Spleen (tissue), 11 donors: Measurements from ENCODE around the gene SAE1. TPM values are rescaled to one million over a fixed set of nuclear protein-coding genes. Genes with fewer than 3 reads are reported as not detected.

Source experiments
- DNase-seq: peaks from one replicate; pipeline ENCODE4 v3.0.0-alpha.2; 2020
- H3K27ac ChIP-seq, 8 donors: fragments of 200-600 bp; sonication (generic) in 7 of 8; 1 replicate in 4 of 8; 2 replicates in 4 of 8; pipeline versions ENCODE4 v1.5.0 to v1.8.0; 2016 to 2021; ENCODE audit warnings: inconsistent platforms in 4 of 8, mild to moderate bottlenecking in 4 of 8, moderate library complexity in 1 of 8
- H3K27me3 ChIP-seq, 7 donors: fragments of 200-600 bp; sonication (generic) in 6 of 7; replicated peaks in 1 of 7; 1 replicate in 4 of 7; 2 replicates in 3 of 7; pipeline versions ENCODE4 v1.5.0 to v1.8.0; 2016 to 2021; ENCODE audit warnings: inconsistent platforms in 3 of 7, mild to moderate bottlenecking in 1 of 7
- H3K36me3 ChIP-seq, 6 donors: fragments of 200-600 bp; sonication (generic) in 5 of 6; 1 replicate in 4 of 6; 2 replicates in 2 of 6; pipeline versions ENCODE4 v1.5.0 to v1.8.0; 2016 to 2021; ENCODE audit warnings: inconsistent platforms in 2 of 6
- H3K4me1 ChIP-seq, 6 donors: fragments of 200-600 bp; sonication (generic) in 5 of 6; 1 replicate in 3 of 6; 2 replicates in 3 of 6; pipeline versions ENCODE4 v1.5.0 to v1.8.0; 2016 to 2021; ENCODE audit warnings: inconsistent platforms in 3 of 6
- H3K4me3 ChIP-seq, 8 donors: fragments of 200-600 bp; sonication (generic) in 7 of 8; 1 replicate in 4 of 8; 2 replicates in 4 of 8; pipeline versions ENCODE4 v1.5.0 to v1.8.0; 2016 to 2021; ENCODE audit warnings: inconsistent platforms in 4 of 8, mild to moderate bottlenecking in 4 of 8, moderate library complexity in 2 of 8
- H3K9me3 ChIP-seq, 8 donors: fragments of 200-600 bp; sonication (generic) in 7 of 8; 1 replicate in 4 of 8; 2 replicates in 4 of 8; pipeline versions ENCODE4 v1.5.0 to v1.8.0; 2016 to 2021; ENCODE audit warnings: inconsistent platforms in 4 of 8
- POLR2A ChIP-seq, 3 donors: fragments of 450-650 bp; IDR thresholded peaks; one replicate each; pipeline ENCODE4 v1.5.1; 2017; ENCODE audit warnings: antibody characterized with exemption in 3 of 3, mild to moderate bottlenecking in 1 of 3
- POLR2AphosphoS5 ChIP-seq, 3 donors: sonication (generic); formaldehyde crosslinking; IDR thresholded peaks; one replicate each; pipeline ENCODE4 v1.5.1; 2017; ENCODE audit warnings: antibody characterized with exemption in 3 of 3
- WGBS, 5 donors: extraction: QIAGEN DNeasy Blood & Tissue Kit in 3 of 5; methylation state at CpG; one replicate each; pipeline versions ENCODE4 v1.1.5 to v1.1.7; 2013 to 2018; 5-methylcytosine and 5-hydroxymethylcytosine counted together
- intact Hi-C: fragments of 100-400 bp; cut with DNase I; formaldehyde crosslinking; loops from one replicate; pipeline ENCODE4 v1.15.0; 2023; ENCODE audit warnings: low total_unique reads
- polyA plus RNA-seq, 3 donors: library from polyadenylated mRNA; stranded (reverse); fragments of 200-250 nt; gene quantifications; one replicate each; pipeline ENCODE4 v1.2.1, GENCODE V29; 2013
- total RNA-seq, 7 donors: library from RNA; depleted of rRNA in 3 of 7; stranded (reverse); fragments of >200 nt in 3 of 7; fragmentation: NEBNext Ultra II Directional in 4 of 7; extraction: Animal tissue kit (Norgen Biotek cat#: 25700) in 4 of 7; gene quantifications; one replicate each; pipeline versions ENCODE4 v1.1.0 to v1.2.1, GENCODE V29; 2016 to 2021
- TF ChIP-seq, protein P1 (sequence below), 11 experiments: fragments of 200-600 bp in 7 of 11; fragments of 450-650 bp in 4 of 11; sonication (generic) in 4 of 11; IDR thresholded peaks in 8 of 11; conservative IDR thresholded peaks in 3 of 11; 1 replicate in 7 of 11; 2 replicates in 4 of 11; pipeline versions ENCODE4 v1.4.0 to v1.8.0; 2016 to 2021; ENCODE audit warnings: antibody characterized with exemption in 11 of 11, inconsistent platforms in 4 of 11, mild to moderate bottlenecking in 1 of 11
- donor health status: healthy with polysubstance abuse.
- donor health status: DM: no; HTN: no; CAD: no; lungs with moderate emphysema.
- donor health status: DM: no; HTN: no; CAD: no.
- donor health status: Bipolar disorder and iron deficiency.
- donor health status: healthy.
- donor health status: DM: no; HTN: no; CAD: no.
- donor health status: DM: yes; HTN: yes; CAD: no.

The SAE1 gene
- total and polyA plus RNA-seq, 10 donors, result 28.1 to 72.4 (median 55.9) TPM

DNA sequence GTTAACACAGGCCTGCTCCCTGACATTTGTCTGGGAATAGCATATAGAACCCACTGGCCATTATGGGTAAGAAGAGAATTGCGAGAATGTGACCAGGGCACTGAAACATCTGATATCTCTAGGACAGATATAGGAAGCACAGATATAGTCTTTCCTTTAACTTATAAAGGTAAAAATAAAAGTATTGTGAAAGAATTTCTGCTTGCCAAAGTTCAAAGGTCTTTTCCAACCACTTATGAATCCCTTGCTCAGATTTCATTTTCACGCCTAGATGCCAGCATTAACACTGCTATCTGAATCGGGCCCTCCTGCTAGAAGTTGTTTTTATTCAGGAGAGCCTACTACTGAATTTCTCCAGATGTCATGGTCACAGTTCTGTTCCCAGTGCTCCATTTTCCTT is 72.6 kb downstream of the SAE1 start:
- Histone ChIP-seq H3K9me3 (no peaks in the 10 kb centered on the region), H3K27ac (peak overlapping the region in 6 of 8 donors; percentile 11 to 69 (median 52)), H3K36me3 (peaks cover 0 to 100% (median 57%) of the 10 kb centered on the region in 6 donors), H3K27me3 (no peaks in the 10 kb centered on the region), H3K4me1 (peaks cover 0 to 15% (median 4%) of the 10 kb centered on the region in 6 donors), H3K4me3 (no peak overlapping the region)
- intact Hi-C loops, result no loop called here
- TF ChIP-seq, protein P1, sequence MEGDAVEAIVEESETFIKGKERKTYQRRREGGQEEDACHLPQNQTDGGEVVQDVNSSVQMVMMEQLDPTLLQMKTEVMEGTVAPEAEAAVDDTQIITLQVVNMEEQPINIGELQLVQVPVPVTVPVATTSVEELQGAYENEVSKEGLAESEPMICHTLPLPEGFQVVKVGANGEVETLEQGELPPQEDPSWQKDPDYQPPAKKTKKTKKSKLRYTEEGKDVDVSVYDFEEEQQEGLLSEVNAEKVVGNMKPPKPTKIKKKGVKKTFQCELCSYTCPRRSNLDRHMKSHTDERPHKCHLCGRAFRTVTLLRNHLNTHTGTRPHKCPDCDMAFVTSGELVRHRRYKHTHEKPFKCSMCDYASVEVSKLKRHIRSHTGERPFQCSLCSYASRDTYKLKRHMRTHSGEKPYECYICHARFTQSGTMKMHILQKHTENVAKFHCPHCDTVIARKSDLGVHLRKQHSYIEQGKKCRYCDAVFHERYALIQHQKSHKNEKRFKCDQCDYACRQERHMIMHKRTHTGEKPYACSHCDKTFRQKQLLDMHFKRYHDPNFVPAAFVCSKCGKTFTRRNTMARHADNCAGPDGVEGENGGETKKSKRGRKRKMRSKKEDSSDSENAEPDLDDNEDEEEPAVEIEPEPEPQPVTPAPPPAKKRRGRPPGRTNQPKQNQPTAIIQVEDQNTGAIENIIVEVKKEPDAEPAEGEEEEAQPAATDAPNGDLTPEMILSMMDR (IDR thresholded peaks at IDR 0.05 in 8 of 11, conservative IDR thresholded peaks at IDR 0.05 in 3 of 11), result no peak
- WGBS, 5 donors, result 71 to 85% (median 77%) methylated on average over 3 of the region's 3 CpGs
- DNase-seq, result no peak

DNA sequence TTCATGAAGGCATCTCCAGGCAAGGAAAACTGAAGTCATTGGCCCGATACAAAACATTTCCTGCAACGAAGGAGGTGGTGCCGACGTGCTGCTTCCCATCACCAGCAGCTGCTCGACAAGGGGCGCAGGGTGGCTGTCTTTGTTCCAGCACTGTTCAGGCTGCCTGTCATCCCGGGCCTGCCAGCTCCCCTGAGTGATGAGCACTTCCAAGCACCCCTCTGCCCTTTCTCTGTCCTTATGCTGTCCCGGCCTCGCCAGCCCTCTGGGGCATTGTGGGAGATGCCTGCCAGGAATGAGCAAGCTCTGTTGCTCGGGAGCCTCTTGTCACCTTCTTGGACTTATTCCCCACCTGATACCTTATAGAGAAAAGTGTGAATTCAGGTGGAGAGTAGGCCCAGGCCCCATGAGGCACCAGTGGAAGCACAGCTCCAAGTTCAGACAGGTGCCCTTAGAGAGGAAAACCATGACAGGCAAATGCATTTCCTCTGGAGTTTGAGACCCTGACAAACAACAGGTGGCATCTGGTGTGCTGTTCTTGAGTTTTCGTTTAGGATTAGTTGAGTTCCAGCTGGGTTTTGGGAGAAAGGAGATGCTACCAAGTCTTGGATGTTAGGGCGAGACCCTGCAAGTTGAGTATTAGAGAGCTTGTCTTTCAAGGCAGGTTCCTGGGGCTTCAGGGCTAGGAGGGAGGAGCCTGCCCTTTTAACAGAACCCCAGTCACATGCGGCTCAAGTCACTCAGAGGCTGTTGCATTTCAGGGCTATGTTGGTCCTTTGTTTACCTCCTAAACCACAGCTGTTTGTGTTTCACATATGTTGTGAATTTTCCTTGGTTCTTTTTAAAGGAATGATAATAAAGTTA is 78.9 kb downstream of the SAE1 start:
- Histone ChIP-seq H3K36me3 (peaks cover 0 to 61% (median 49%) of the 10 kb centered on the region in 6 donors), H3K27me3 (no peaks in the 10 kb centered on the region), H3K27ac (no peak overlapping the region), H3K9me3 (no peaks in the 10 kb centered on the region), H3K4me3 (no peak overlapping the region), H3K4me1 (peaks cover 4 to 16% (median 12%) of the 10 kb centered on the region in 6 donors)
- TF ChIP-seq POLR2AphosphoS5 (IDR thresholded peaks at IDR 0.05), result no peak
- TF ChIP-seq, protein P1 (IDR thresholded peaks at IDR 0.05 in 8 of 11, conservative IDR thresholded peaks at IDR 0.05 in 3 of 11), result no peak
- no peak for TF ChIP-seq POLR2A (IDR thresholded peaks at IDR 0.05)
- DNase-seq, result no peak
- intact Hi-C loops, result loop anchor here (5.0 kb wide), 1 partner anchor 33 kb away; no protein-coding TSS in a partner anchor
- WGBS, 5 donors, result 86 to 95% (median 88%) methylated on average over 13 of the region's 13 CpGs

DNA sequence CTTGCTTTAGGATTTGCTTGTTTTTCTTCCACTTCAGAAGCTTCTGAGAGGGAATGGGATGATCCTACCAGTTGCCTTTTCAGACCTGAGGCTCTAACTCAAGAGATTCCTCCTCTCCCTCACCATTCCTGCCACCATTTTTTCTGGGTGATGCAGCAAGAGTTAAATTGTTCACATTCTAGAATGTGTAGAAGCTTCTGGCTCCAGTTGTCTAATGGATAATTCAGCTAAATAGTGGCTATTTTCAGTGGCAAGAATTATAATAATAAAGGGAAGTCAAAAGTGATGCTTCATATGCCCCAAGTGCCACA is 79.5 kb downstream of the SAE1 start:
- TF ChIP-seq, protein P1 (IDR thresholded peaks at IDR 0.05 in 8 of 11, conservative IDR thresholded peaks at IDR 0.05 in 3 of 11), result no peak
- TF ChIP-seq POLR2A (IDR thresholded peaks at IDR 0.05) (no peak), POLR2AphosphoS5 (IDR thresholded peaks at IDR 0.05) (no peak)
- Histone ChIP-seq H3K4me3 (no peak overlapping the region), H3K36me3 (peaks cover 0 to 55% (median 43%) of the 10 kb centered on the region in 6 donors), H3K27me3 (no peaks in the 10 kb centered on the region), H3K4me1 (peaks cover 4 to 16% (median 12%) of the 10 kb centered on the region in 6 donors), H3K27ac (peak overlapping the region in 2 of 8 donors; percentile 70 to 73), H3K9me3 (no peaks in the 10 kb centered on the region)
- no peak for DNase-seq
- intact Hi-C loops, result no loop called here

DNA sequence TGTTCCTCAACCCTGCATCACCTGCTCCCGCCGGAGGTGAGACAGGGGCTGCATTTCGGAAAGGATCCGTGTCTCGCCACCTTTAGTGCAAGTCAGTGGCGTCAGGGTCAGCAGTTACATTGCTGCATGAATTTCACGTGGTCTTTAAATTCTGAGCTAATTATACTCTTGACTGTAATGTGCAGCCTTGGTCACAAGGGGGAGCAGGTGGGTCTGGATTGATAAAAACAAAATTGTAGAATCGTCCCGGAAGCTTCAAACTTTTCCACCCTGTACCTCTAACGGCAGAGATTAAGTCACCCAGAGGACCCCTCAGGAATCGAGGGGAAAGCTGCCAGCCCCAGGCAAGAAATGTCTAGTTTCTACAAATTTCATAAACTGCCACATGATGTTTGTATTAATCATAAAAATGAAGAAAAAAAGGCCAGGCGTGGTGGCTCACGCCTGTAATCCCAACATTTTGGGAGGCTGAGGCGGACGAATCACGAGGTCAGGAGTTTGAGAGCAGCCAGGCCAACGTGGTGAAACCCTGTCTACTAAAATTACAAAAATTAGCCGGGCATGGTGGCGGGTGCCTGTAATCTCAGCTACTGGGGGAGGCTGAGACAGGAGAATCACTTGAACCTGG is 80.2 kb downstream of the SAE1 start:
- Histone ChIP-seq H3K27ac (peak overlapping the region; percentile 8 to 73 (median 62)), H3K27me3 (no peaks in the 10 kb centered on the region), H3K9me3 (no peaks in the 10 kb centered on the region), H3K36me3 (peaks cover 0 to 48% (median 36%) of the 10 kb centered on the region in 6 donors), H3K4me1 (peaks cover 4 to 16% (median 12%) of the 10 kb centered on the region in 6 donors), H3K4me3 (no peak overlapping the region)
- WGBS, 5 donors, result 29 to 37% (median 32%) methylated on average over 19 of the region's 19 CpGs
- TF ChIP-seq, protein P1 (IDR thresholded peaks at IDR 0.05 in 8 of 11, conservative IDR thresholded peaks at IDR 0.05 in 3 of 11), result peak; percentile 68 to 92 (median 86)
- TF ChIP-seq POLR2A (IDR thresholded peaks at IDR 0.05), result no peak
- peak in 2 of 3 donors; percentile 1 to 33 for TF ChIP-seq POLR2AphosphoS5 (IDR thresholded peaks at IDR 0.05)
- intact Hi-C loops, result no loop called here
- DNase-seq, result peak; percentile 77
